GM12872 (cell line): Measurements from ENCODE around the gene MAST2.

Experiments used
- TF ChIP-seq, protein P1 (sequence below): IDR thresholded peaks from 3 replicates; pipeline ENCODE4 v1.5.1; 2011; ENCODE audit warnings: low read depth, mild to moderate bottlenecking, low read length, moderate library complexity; ENCODE audit not compliant: insufficient read depth

Gene MAST2

DNA sequence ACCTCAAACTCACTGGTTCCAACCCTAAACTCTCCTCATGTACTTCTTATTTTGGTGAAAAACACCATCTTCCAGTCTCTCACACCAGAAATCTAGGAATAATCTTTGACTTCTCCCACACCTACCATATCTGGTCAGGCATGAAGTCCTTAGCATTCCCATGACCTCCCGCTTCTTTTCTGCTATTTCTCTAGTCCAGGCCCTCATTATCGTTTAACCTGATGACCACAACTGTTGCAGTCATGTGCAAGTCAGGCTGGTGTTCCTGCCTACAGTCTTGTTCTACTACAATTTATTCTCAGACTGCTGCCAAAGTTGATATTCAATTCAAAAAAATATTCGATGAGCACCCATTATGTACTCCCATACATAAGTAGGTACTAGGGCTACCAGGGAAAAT is 257.7 kb downstream of the MAST2 start:
- TF ChIP-seq, protein P1, sequence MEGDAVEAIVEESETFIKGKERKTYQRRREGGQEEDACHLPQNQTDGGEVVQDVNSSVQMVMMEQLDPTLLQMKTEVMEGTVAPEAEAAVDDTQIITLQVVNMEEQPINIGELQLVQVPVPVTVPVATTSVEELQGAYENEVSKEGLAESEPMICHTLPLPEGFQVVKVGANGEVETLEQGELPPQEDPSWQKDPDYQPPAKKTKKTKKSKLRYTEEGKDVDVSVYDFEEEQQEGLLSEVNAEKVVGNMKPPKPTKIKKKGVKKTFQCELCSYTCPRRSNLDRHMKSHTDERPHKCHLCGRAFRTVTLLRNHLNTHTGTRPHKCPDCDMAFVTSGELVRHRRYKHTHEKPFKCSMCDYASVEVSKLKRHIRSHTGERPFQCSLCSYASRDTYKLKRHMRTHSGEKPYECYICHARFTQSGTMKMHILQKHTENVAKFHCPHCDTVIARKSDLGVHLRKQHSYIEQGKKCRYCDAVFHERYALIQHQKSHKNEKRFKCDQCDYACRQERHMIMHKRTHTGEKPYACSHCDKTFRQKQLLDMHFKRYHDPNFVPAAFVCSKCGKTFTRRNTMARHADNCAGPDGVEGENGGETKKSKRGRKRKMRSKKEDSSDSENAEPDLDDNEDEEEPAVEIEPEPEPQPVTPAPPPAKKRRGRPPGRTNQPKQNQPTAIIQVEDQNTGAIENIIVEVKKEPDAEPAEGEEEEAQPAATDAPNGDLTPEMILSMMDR: no peak

DNA sequence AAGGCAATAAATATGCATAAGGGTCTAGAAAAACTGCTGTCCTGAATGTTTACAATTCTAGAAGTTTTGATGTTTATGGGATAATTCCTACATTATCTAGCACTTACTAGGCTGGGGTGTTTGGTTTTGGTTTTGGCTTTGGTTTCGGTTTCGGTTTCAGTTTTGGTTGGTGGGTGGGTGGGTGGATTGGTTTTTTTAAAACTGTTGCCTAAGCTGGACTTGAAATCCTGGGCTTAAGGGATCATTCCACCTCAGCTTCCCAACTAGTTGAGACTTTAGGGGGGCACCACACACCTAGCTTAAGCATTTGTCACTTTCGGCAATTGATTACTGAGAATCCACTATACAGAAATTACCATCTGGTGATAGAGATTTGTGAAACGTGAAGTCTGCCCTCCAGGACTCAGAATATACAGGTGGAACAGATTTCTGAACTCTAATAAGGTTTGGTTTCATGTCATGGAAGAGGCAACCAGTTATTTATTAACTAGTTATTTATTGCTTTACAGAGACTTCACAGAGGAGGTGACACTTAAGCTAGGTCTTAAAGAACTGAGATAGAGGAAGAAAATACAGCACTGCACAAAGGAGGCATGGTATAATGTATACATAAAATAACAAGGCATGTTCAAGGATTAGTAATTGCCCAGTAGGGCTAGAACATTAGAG is 259.4 kb downstream of the MAST2 start:
- TF ChIP-seq, protein P1: no peak

DNA sequence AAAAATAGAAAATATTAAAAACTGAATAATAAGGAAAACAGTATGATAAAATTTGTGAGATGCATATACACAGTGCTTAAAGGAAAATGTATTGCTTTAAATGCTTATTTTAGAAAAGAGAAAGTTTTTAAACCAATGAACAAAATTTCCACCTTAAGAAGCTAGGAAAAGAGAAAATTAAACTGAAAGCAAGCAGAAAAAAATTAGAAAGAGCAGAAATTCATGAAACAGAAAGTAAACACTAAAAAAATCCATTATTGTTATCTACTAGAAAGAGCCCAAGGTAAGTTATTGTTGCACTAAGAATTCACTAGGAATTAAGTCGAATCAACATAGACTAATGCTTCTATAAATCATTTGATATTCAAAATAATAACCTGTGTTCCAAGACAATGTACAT is 261.3 kb downstream of the MAST2 start:
- TF ChIP-seq, protein P1: no peak

DNA sequence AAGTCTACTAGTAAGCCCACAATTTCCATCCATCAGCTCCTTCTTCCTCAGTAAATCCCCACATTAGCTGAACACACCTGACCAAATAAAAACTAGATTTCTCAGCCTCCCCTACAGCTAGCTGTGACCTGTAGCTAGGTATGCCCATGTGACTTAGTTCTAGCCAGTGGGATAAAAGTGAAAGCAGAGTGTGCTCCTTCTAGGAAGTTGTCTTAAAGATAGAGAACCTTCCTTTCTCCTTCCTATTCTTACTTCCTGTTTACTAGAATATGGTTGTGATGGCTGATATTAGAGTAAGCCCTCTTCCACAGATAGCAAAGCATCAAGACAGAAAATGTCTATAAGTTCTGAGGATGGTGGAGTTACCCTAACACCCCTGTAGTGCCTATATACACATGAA is 262.0 kb downstream of the MAST2 start:
- TF ChIP-seq, protein P1: no peak

DNA sequence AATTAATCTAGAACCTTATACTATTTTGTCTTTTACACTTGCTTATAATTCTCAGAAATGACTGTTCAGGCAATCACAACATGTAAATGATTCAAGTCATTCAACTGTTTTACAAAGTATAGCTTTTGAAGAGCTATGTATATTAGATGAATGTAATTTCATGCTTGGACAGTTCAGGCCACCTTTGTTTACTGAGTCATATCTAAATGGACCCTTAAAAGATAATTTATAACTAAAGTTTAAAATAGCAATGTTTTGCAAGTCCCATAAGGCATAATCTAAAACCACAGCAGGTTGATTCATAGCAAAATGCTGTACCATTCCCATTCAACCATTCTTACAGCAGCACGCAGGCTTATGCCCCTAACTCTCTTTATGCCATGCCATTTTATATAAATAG is 264.2 kb downstream of the MAST2 start:
- TF ChIP-seq, protein P1: no peak

DNA sequence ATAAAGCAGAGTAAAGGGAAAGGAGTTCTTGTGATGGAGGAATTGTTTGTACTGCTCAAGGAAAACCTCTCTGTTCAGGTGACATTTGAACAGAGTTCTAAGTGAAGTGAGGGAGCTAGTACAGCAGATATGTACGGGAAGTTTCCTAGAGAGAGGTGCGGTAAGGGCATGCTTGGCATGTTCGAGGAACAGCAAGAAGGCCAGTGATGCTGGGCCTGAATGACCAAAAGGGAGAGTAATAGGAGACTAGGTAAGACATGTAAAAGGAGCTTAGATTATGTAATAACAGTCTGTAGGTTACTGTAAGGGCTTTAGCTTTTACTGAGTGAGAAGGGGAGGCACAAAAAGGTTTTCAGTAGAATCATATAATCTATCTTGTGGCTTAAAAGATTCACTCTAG is 265.1 kb downstream of the MAST2 start:
- TF ChIP-seq, protein P1: no peak

DNA sequence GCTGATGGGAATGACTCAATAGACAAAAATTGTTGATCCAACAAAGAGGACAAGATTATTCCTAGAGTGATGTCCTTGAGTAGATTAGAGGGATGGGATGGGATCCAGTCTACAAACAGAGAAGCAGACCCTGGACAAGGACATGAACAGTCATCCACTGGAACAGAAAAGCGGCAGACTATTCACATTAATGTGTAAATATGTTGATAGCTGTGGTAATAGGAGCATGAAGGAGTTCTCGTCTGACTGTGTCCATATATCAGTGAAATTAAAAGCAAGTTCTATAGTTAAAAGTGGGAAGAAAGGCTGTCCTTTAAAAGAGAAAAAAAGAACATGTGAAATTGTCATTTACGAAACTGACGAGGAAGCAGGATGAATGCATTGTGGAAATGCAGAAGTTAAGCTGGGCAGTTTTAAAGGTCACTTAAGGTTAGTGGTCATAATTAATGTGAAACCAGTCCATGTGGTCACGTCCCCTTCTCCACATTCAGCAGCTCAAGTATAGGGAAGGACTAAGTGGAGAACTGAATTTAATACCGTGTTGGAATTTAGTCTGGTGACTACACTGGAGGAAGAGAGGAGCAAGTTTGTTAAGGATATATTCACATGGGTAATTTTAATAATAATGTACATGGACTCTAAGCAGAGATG is 266.9 kb downstream of the MAST2 start:
- TF ChIP-seq, protein P1: no peak
